SK-N-SH (cell line): ENCODE results near the gene BCL2L15.

Experiments used
- CTCF ChIP-seq: fragments of 200-600 bp; sonication (generic); IDR thresholded peaks from 2 replicates; pipeline ENCODE4 v1.6.1; 2017; ENCODE audit warnings: antibody characterized with exemption, mild to moderate bottlenecking, moderate library complexity
- ZBTB33 ChIP-seq: IDR thresholded peaks from 2 replicates; pipeline ENCODE4 v1.4.0; 2012; ENCODE audit warnings: low read depth, borderline replicate concordance

- peak; percentile 25; the same call in 1 of the 2 replicates for TF ChIP-seq CTCF
- no peak for TF ChIP-seq ZBTB33
Observed at GRCh38 chr1:113929750-113930498, 42.5 kb upstream of the BCL2L15 start.
